Subcutaneous abdominal adipose tissue (tissue), 5 donors: Measurements from ENCODE around the gene PFN1.
"Not testable (repeated sequence)": the region's sequence is repeated elsewhere in the genome, so short reads cannot be mapped to it uniquely, and the experiment has no call there.

Source experiments
- H3K27ac ChIP-seq: one replicate; pipeline ENCODE4 v1.7.0; 2013; ENCODE audit warnings: low read depth, mild to moderate bottlenecking, inconsistent platforms, low read length, moderate library complexity
- H3K27me3 ChIP-seq, 5 donors: one replicate each; pipeline ENCODE4 v1.7.0; 2013; ENCODE audit warnings: low read length in 5 of 5, inconsistent platforms in 1 of 5; ENCODE audit not compliant: control insufficient read depth in 5 of 5, insufficient read depth in 4 of 5
- H3K36me3 ChIP-seq, 5 donors: one replicate each; pipeline ENCODE4 v1.7.0; 2013; ENCODE audit warnings: low read length in 5 of 5; ENCODE audit not compliant: control insufficient read depth in 5 of 5, insufficient read depth in 5 of 5
- H3K4me1 ChIP-seq, 5 donors: one replicate each; pipeline ENCODE4 v1.7.0; 2013; ENCODE audit warnings: low read length in 5 of 5, mild to moderate bottlenecking in 3 of 5, moderate library complexity in 1 of 5; ENCODE audit not compliant: control insufficient read depth in 5 of 5, insufficient read depth in 5 of 5
- H3K4me3 ChIP-seq, 5 donors: one replicate each; pipeline ENCODE4 v1.7.0; 2013; ENCODE audit warnings: low read length in 5 of 5, low read depth in 1 of 5
- H3K9ac ChIP-seq, 5 donors: one replicate each; pipeline ENCODE4 v1.7.0; 2013; ENCODE audit warnings: low read length in 5 of 5, mild to moderate bottlenecking in 4 of 5, moderate library complexity in 3 of 5
- H3K9me3 ChIP-seq, 5 donors: one replicate each; pipeline ENCODE4 v1.7.0; 2013; ENCODE audit warnings: low read length in 5 of 5; ENCODE audit not compliant: control insufficient read depth in 5 of 5
- donor health status: healthy.
- donor health status: healthy.
- donor health status: healthy.
- donor health status: healthy.
- donor health status: healthy.

PFN1 gene

GRCh38 chr17:4932756-4933155 is 15.6 kb downstream of the PFN1 start:
- Histone ChIP-seq H3K27ac (no peak overlapping the region), H3K27me3 (no peaks in the 10 kb centered on the region), H3K9ac (no peak overlapping the region), H3K4me3 (no peak overlapping the region), H3K36me3 (peaks cover 0 to 21% (median 18%) of the 10 kb centered on the region in 5 donors), H3K4me1 (peaks cover 0 to 12% (median 9%) of the 10 kb centered on the region in 5 donors), H3K9me3 (no peaks in the 10 kb centered on the region)

- no peak within 1 kb of the TSS for H3K27ac ChIP-seq
- peaks cover 0 to 13% (median 11%) of the 10 kb centered on the region in 5 donors for H3K36me3 ChIP-seq
- H3K4me3 ChIP-seq, result no peak within 1 kb of the TSS
- peak within 1 kb of the TSS in 1 of 5 donors; percentile 50 for H3K9ac ChIP-seq
- no peaks in the 10 kb centered on the region for H3K27me3 ChIP-seq
- H3K9me3 ChIP-seq, result no peaks in the 10 kb centered on the region
- H3K4me1 ChIP-seq, result peaks cover 0 to 12% (median 9%) of the 10 kb centered on the region in 5 donors
Observed at GRCh38 chr17:4931963-4932362, 16.4 kb downstream of the PFN1 start, which contains the start of gene GP1BA. Gene GP1BA, plus strand, starts transcription at chr17:4932277. Its CDS starts 328 bp downstream, at chr17:4932605.

DNA sequence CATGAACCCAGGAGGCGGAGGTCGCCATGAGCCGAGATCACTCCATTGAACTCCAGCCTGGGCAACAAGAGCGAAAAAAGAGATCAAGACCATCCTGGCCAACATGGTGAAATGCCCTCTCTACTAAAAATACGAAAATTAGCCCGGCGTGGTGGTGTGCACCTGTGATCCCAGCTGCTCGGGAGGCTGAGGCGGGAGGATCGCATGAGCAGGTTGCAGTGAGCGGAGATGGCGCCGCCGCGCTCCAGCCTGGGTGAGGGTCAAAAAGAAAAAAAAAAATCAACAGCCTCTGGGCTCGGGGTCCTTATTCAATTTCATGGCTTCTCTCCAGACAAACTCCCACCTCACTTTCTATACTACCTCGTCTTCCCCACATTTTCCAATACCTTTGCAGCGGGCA is 19.4 kb downstream of the PFN1 start:
- no peaks in the 10 kb centered on the region for H3K9me3 ChIP-seq
- H3K36me3 ChIP-seq, result peaks cover 0 to 3% (median 0%) of the 10 kb centered on the region in 5 donors
- H3K9ac ChIP-seq, result no peak overlapping the region
- H3K4me3 ChIP-seq, result no peak overlapping the region
- H3K27me3 ChIP-seq, result no peaks in the 10 kb centered on the region
- H3K4me1 ChIP-seq, result peaks cover 0 to 3% (median under 1%) of the 10 kb centered on the region in 5 donors
- no peak overlapping the region for H3K27ac ChIP-seq

DNA sequence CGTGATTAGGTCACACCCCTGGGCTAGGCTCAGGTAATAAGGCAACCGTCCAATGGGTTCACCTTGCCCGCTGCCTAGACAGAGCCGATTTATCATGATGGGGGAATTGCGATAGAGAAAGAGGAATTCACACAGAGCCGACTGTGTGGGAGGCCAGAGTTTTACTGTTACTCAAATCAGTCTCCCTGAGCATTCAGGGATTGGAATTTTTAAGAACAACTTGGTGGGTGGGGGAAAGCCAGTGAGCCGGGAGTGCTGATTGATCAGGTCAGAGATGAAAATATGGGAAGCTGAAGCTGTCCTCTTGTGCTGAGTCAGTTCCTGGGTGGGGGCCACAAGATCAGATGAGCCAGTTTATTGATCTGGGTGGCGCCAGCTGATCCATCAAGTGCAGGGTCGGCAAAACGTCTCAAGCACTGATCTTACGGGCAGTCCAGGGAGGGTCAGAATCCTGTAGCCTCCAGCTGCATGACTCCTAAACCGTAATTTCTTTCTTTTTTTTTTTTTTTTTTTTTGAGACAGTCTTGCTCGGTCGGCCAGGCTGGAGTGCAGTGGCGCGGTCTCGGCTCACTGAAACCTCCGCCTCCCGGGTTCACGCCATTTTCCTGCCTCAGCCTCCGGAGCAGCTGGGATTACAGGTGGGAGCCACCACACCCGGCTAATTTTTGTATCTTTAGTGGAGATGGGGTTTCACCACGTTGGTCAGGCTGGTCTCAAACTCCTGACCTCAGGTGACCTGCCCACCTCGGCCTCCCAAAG is 21.6 kb downstream of the PFN1 start:
- H3K27me3 ChIP-seq, H3K36me3 ChIP-seq, H3K4me1 ChIP-seq, H3K4me3 ChIP-seq, H3K9ac ChIP-seq, H3K27ac ChIP-seq, H3K9me3 ChIP-seq: not testable (repeated sequence)

- Histone ChIP-seq H3K27me3 (no peaks in the 10 kb centered on the region), H3K9ac (no peak overlapping the region), H3K4me3 (no peak overlapping the region), H3K27ac (peak overlapping the region; percentile 87), H3K4me1 (peaks cover 0 to 17% (median 11%) of the 10 kb centered on the region in 5 donors), H3K36me3 (no peaks in the 10 kb centered on the region), H3K9me3 (no peaks in the 10 kb centered on the region)
Observed at GRCh38 chr17:4921320-4921719, 27.0 kb downstream of the PFN1 start.

GRCh38 chr17:4920351-4921048 is 27.8 kb downstream of the PFN1 start:
- no peaks in the 10 kb centered on the region for H3K9me3 ChIP-seq
- H3K4me1 ChIP-seq, result peaks cover 0 to 17% (median 11%) of the 10 kb centered on the region in 5 donors
- peak overlapping the region; percentile 87 for H3K27ac ChIP-seq
- H3K4me3 ChIP-seq, result peak overlapping the region in 1 of 5 donors; percentile 35
- H3K27me3 ChIP-seq, result no peaks in the 10 kb centered on the region
- no peaks in the 10 kb centered on the region for H3K36me3 ChIP-seq
- H3K9ac ChIP-seq, result peak overlapping the region in 1 of 5 donors; percentile 72

DNA sequence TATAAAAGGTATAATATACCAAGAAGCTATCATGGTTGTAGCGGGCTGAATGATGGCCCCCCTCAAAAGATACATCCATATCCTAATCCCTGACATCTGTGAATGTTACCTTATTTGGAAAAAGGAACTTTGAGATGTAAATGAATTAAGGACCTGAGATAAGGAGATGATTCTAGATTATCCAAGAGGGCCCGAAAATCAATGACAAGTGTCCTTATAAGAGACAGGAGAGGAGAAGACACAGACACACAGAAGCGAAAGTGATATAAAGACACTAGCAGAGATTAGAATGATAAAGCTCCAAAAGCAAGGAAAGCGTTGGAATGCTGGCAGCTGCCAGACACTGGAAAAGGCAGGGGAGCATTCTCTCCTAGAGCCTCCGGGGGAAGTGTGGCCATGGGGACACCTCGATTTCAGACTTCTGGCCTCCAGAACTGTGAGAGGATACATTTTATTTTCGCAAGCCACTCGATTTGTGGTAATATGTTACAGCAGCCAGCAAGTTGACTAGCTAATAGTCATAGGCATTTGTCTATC is 28.8 kb downstream of the PFN1 start:
- Histone ChIP-seq H3K27me3 (no peaks in the 10 kb centered on the region), H3K27ac (peak overlapping the region; percentile 87), H3K9ac (peak overlapping the region in 2 of 5 donors; percentile 35 to 60), H3K4me3 (no peak overlapping the region), H3K4me1 (peaks cover 0 to 17% (median 11%) of the 10 kb centered on the region in 5 donors), H3K9me3 (no peaks in the 10 kb centered on the region), H3K36me3 (no peaks in the 10 kb centered on the region)

- not testable (repeated sequence) for H3K27ac ChIP-seq, H3K4me3 ChIP-seq, H3K27me3 ChIP-seq, H3K9ac ChIP-seq, H3K36me3 ChIP-seq, H3K9me3 ChIP-seq
- peaks cover 0 to 13% (median 6%) of the 10 kb centered on the region in 5 donors for H3K4me1 ChIP-seq
Observed at GRCh38 chr17:4914551-4914950, 33.8 kb downstream of the PFN1 start.

- no peak overlapping the region for H3K9ac ChIP-seq
- H3K4me1 ChIP-seq, result peaks cover 0 to 13% (median 11%) of the 10 kb centered on the region in 5 donors
- H3K27me3 ChIP-seq, result no peaks in the 10 kb centered on the region
- no peaks in the 10 kb centered on the region for H3K9me3 ChIP-seq
- no peaks in the 10 kb centered on the region for H3K36me3 ChIP-seq
- H3K27ac ChIP-seq, result no peak overlapping the region
- H3K4me3 ChIP-seq, result no peak overlapping the region
Observed at GRCh38 chr17:4913994-4914393, 34.3 kb downstream of the PFN1 start.
